Keratinocyte (primary cell): ENCODE results near the gene IMPDH2. TPM values are rescaled to one million over a fixed set of nuclear protein-coding genes. Genes with fewer than 3 reads are reported as not detected.

ENCODE experiments used
- DNase-seq: peaks from one replicate; pipeline ENCODE4 v3.0.0-alpha.2; 2011; ENCODE audit warnings: low read depth, missing footprints, low spot score
- FAIRE-seq: peaks from 2 replicates; lab custom pipeline; 2011; peaks lifted over from hg19 to GRCh38; lab: Jason Lieb, UNC
- H2AFZ ChIP-seq: 2 replicates; pipeline ENCODE4 v1.6.0; 2012; ENCODE audit warnings: low read length, control low read depth, inconsistent platforms; ENCODE audit not compliant: control insufficient read depth
- H3K27ac ChIP-seq: 2 replicates; pipeline ENCODE4 v1.5.1; 2011; ENCODE audit warnings: low read length; ENCODE audit not compliant: control insufficient read depth, insufficient read depth
- H3K27me3 ChIP-seq: 3 replicates; pipeline ENCODE4 v1.6.0; 2011; ENCODE audit warnings: low read length; ENCODE audit not compliant: control insufficient read depth, insufficient read depth; ENCODE audit errors: extremely low read depth
- H3K36me3 ChIP-seq, 2 experiments: 2 replicates in 1 of 2; 3 replicates in 1 of 2; pipeline ENCODE4 v1.5.1; 2011; ENCODE audit warnings: low read length in 2 of 2, mild to moderate bottlenecking in 1 of 2; ENCODE audit not compliant: control insufficient read depth in 2 of 2, insufficient read depth in 2 of 2; ENCODE audit errors: extremely low read depth in 1 of 2
- H3K4me1 ChIP-seq: 3 replicates; pipeline ENCODE4 v1.5.1; 2011; ENCODE audit warnings: low read length; ENCODE audit not compliant: control insufficient read depth, insufficient read depth; ENCODE audit errors: extremely low read depth
- H3K4me2 ChIP-seq: 3 replicates; pipeline ENCODE4 v1.6.0; 2011; ENCODE audit warnings: low read depth, low read length; ENCODE audit not compliant: control insufficient read depth, insufficient read depth; ENCODE audit errors: extremely low read depth
- H3K4me3 ChIP-seq, 3 experiments: fragments of 200-600 bp in 1 of 3; sonication (generic) in 1 of 3; 2 replicates in 2 of 3; 3 replicates in 1 of 3; pipeline ENCODE4 v1.5.1; 2011 to 2016; ENCODE audit warnings: low read length in 3 of 3, mild to moderate bottlenecking in 3 of 3, control low read depth in 2 of 3, inconsistent platforms in 1 of 3, low read depth in 1 of 3, mixed read lengths in 1 of 3, mixed run types in 1 of 3, moderate library complexity in 1 of 3; ENCODE audit not compliant: control insufficient read depth in 2 of 3, insufficient read depth in 2 of 3; ENCODE audit errors: extremely low read depth in 1 of 3
- H3K79me2 ChIP-seq: 2 replicates; pipeline ENCODE4 v1.6.0; 2012; ENCODE audit warnings: low read length; ENCODE audit not compliant: control insufficient read depth, insufficient read depth
- H3K9ac ChIP-seq: 3 replicates; pipeline ENCODE4 v1.6.0; 2011; ENCODE audit warnings: low read length; ENCODE audit not compliant: control insufficient read depth, insufficient read depth; ENCODE audit errors: extremely low read depth
- H3K9me1 ChIP-seq: 3 replicates; pipeline ENCODE4 v1.6.0; 2011; ENCODE audit warnings: low read length; ENCODE audit not compliant: control insufficient read depth, insufficient read depth; ENCODE audit errors: extremely low read depth
- H3K9me3 ChIP-seq: 2 replicates; pipeline ENCODE4 v1.5.1; 2012; ENCODE audit warnings: low read depth, low read length; ENCODE audit not compliant: control insufficient read depth
- H4K20me1 ChIP-seq: 3 replicates; pipeline ENCODE4 v1.6.0; 2011; ENCODE audit warnings: low read length; ENCODE audit not compliant: control insufficient read depth, insufficient read depth; ENCODE audit errors: extremely low read depth
- CTCF ChIP-seq, 3 experiments: IDR thresholded peaks in 1 of 3; conservative IDR thresholded peaks in 1 of 3; optimal IDR thresholded peaks in 1 of 3; 2 replicates in 2 of 3; 3 replicates in 1 of 3; pipeline versions ENCODE3 to v1.5.1; 2011; ENCODE audit warnings: low read length in 3 of 3, mild to moderate bottlenecking in 3 of 3, moderate library complexity in 2 of 3, control low read depth in 1 of 3, inconsistent platforms in 1 of 3; ENCODE audit not compliant: insufficient read depth in 2 of 3; ENCODE audit errors: extremely low read depth in 1 of 3
- EZH2 ChIP-seq: IDR thresholded peaks from one replicate; pipeline ENCODE4 v1.6.1; 2012; ENCODE audit warnings: inconsistent platforms, mild to moderate bottlenecking, low read length, moderate library complexity
- dilution Hi-C: fragments of 300-500 bp; cut with MboI; formaldehyde crosslinking; loops from one replicate; pipeline ENCODE4 v1.7.0; 2020; ENCODE audit warnings: low sequenced_read_pairs; ENCODE audit not compliant: extremely low pct_ligation_motif_present
- polyA plus RNA-seq, 5 experiments: library from polyadenylated mRNA; depleted of rRNA in 3 of 5; stranded (reverse) in 3 of 5; stranded (forward) in 1 of 5; unstranded in 1 of 5; fragments of >200 nt; gene quantifications; 1 replicate in 1 of 5; 2 replicates in 3 of 5; 3 replicates in 1 of 5; pipeline versions ENCODE4 v1.2.1 to v1.2.3, GENCODE V29; 2011 to 2012; ENCODE audit warnings: missing spikeins in 2 of 5, low read depth in 1 of 5, low replicate concordance in 1 of 5

IMPDH2 gene
- polyA plus RNA-seq, 1 donor (not counting 4 experiments of a cell fraction or from before 2014, with no cell fraction given), result 221 TPM

- Histone ChIP-seq H3K4me3 (no peak overlapping the region), H3K79me2 (peaks cover 62% of the 10 kb centered on the region), H2AFZ (no peak overlapping the region), H3K4me1 (peaks cover 29% of the 10 kb centered on the region), H3K27ac (no peak overlapping the region), H3K9ac (no peak overlapping the region), H3K4me2 (no peak overlapping the region), H3K9me1 (peaks cover 3% of the 10 kb centered on the region), H3K36me3 (peaks cover 30 to 56% of the 10 kb centered on the region in 2 experiments), H3K27me3 (no peaks in the 10 kb centered on the region), H4K20me1 (peaks cover 4% of the 10 kb centered on the region), H3K9me3 (no peaks in the 10 kb centered on the region)
- DNase-seq (no peak), FAIRE-seq (no peak)
- dilution Hi-C loops, result no loop called here
- TF ChIP-seq EZH2, result no peak
- no peak for TF ChIP-seq CTCF (optimal IDR thresholded peaks at IDR 0.05 in 1 of 3, IDR thresholded peaks at IDR 0.05 in 1 of 3, conservative IDR thresholded peaks at IDR 0.05 in 1 of 3; ENCODE audit: extremely low read depth in 1 of 3, insufficient read depth in 2 of 3, low read length in 3 of 3)
Observed at GRCh38 chr3:49026536-49026935, 2.7 kb downstream of the IMPDH2 start.

- Histone ChIP-seq H3K4me3 (no peak overlapping the region), H3K79me2 (peaks cover 66% of the 10 kb centered on the region), H3K9me3 (no peaks in the 10 kb centered on the region), H3K4me1 (peaks cover 29% of the 10 kb centered on the region), H3K4me2 (no peak overlapping the region), H4K20me1 (peaks cover 4% of the 10 kb centered on the region), H3K9ac (no peak overlapping the region), H3K36me3 (peaks cover 29 to 56% of the 10 kb centered on the region in 2 experiments), H2AFZ (no peak overlapping the region), H3K9me1 (peaks cover 3% of the 10 kb centered on the region), H3K27me3 (no peaks in the 10 kb centered on the region), H3K27ac (no peak overlapping the region)
- TF ChIP-seq EZH2 (no peak), CTCF (optimal IDR thresholded peaks at IDR 0.05 in 1 of 3, IDR thresholded peaks at IDR 0.05 in 1 of 3, conservative IDR thresholded peaks at IDR 0.05 in 1 of 3; ENCODE audit: extremely low read depth in 1 of 3, insufficient read depth in 2 of 3, low read length in 3 of 3) (no peak)
- FAIRE-seq (no peak), DNase-seq (no peak)
- dilution Hi-C loops, result no loop called here
Observed at GRCh38 chr3:49025793-49026520, 3.2 kb downstream of the IMPDH2 start.
